ENCODE measurements around the gene KANTR. TPM values are rescaled to one million over a fixed set of nuclear protein-coding genes. Genes with fewer than 3 reads are reported as not detected.

KANTR gene, protein sequence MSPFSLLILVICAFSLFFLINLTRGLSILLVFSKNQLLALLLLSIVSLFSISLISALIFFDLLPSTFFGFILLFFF
- 1 to 10 TPM; 6.5 to 7.3 TPM for total RNA-seq

GRCh38 chrX:53093748-53094581, at the start of gene KANTR:
Gene KANTR, plus strand, starts transcription at chrX:53094142. Its CDS starts 30,131 bp downstream, at chrX:53124273.

GRCh38 chrX:53048169-53049126, 45.5 kb upstream of the KANTR start, which contains the start of gene GPR173:
Gene GPR173, plus strand, starts transcription at chrX:53048789. Its CDS starts 27,833 bp downstream, at chrX:53076622.

DNA sequence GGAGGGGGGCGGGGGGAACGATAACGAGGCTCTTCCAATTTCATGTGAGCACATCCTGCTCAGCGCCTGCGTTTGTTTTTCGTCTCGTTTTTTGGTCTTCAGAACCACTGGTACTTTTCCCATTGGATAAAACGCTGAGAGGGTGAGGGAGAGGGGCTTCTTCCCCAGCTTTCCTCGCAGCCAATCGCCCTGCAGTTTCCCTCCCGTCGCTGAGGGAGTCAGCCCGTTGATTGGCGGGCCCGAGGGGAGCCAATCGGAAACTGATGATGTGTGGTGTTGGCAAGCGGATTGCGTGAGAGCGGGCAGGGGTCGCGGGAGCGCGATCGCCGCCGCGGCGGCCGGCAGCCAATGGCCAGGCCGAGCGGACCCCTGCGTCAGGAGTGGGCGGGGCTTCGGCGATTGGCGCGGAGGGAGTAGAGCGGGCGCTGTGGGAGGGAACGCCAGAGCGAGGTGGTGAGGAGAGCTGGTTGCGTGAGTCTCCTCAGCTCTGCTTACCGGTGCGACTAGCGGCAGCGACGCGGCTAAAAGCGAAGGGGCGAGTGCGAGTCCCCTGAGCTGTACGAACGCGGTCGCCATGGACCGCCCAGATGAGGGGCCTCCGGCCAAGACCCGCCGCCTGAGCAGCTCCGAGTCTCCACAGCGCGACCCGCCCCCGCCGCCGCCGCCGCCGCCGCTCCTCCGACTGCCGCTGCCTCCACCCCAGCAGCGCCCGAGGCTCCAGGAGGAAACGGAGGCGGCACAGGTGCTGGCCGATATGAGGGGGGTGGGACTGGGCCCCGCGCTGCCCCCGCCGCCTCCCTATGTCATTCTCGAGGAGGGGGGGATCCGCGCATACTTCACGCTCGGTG, 11.8 kb upstream of the KANTR start, which contains the start of gene TSPYL2:
Gene TSPYL2, plus strand, starts transcription at position 443 of the 848 bp plus-strand sequence. Its CDS starts 132 bp downstream, at position 575.

Small RNAs within 50 kb of the gene (small RNA-seq; reads per million reads assigned to genes)
- gene AL139396.1: 0 reads per million in 2 donors
- 0 reads per million in 2 donors for gene AL591212.2

Other genes with a start within 250 kb of the KANTR start
- gene XAGE3, start 226.1 kb upstream of the KANTR start, total RNA-seq: not detected
- 1 to 10 TPM; 3.4 to 7.7 TPM for gene FAM156B, start 196.8 kb upstream of the KANTR start, total RNA-seq
- gene FAM156A, start 135.6 kb upstream of the KANTR start, total RNA-seq: 10 to 100 TPM in 1 of 2 donors, 1 to 10 TPM in 1; 3.8 to 12.7 TPM
- gene GPR173, start 45.4 kb upstream of the KANTR start, total RNA-seq: 1 to 10 TPM in 1 of 2 donors, under 1 TPM in 1; 1.00 to 1.4 TPM
- gene TSPYL2, start 11.8 kb upstream of the KANTR start, total RNA-seq: 1 to 10 TPM; 3.3 to 3.4 TPM
- 100 to 1,000 TPM in 1 of 2 donors, 10 to 100 TPM in 1; 88.9 to 110 TPM for gene KDM5C, start 131.1 kb downstream of the KANTR start, total RNA-seq
- 1 to 10 TPM; 4.3 to 8.6 TPM for gene IQSEC2, start 187.4 kb downstream of the KANTR start, total RNA-seq

All from melanocyte of skin (primary cell).